ENCODE data around the gene OPCML.

OPCML gene

DNA sequence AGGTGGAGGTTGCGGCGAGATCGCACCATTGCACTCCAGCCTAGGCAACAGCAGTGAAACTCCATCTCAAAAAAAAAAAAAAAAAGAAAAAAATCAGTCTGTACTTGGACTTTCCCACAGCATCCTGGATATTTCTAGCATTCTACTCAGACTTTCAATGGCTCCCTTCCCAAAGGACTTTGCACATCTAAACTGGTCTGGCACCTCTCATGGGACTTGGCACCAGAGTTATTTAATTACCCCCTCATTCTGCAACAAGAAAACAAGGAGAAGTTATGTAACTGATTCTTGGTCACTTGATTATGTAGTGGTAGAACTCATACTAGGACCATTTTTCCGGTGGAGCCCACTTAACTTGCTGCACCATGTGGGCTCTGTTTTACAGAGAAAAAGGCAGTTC, 519.5 kb downstream of the OPCML start:
- no peak for DNase-seq

DNA sequence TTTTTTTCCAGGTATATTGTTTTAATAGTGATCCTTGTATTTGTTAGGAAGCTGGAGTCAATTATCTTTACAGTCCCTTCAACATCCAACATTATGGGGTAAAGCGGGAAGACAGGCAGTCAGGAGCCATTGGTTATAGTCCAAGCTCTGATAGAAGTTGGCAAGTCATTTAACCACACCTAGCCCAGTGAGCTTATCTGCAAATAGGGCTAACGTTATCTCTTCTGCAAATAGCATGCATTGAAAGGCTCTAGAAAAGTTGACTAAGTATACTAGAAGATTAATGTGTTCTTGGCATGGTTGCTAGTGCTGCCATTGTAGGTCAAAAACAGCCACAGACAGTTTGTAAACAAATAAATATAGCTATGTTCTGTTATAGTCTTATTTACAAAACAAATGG, 520.7 kb downstream of the OPCML start:
- DNase-seq = no peak

DNA sequence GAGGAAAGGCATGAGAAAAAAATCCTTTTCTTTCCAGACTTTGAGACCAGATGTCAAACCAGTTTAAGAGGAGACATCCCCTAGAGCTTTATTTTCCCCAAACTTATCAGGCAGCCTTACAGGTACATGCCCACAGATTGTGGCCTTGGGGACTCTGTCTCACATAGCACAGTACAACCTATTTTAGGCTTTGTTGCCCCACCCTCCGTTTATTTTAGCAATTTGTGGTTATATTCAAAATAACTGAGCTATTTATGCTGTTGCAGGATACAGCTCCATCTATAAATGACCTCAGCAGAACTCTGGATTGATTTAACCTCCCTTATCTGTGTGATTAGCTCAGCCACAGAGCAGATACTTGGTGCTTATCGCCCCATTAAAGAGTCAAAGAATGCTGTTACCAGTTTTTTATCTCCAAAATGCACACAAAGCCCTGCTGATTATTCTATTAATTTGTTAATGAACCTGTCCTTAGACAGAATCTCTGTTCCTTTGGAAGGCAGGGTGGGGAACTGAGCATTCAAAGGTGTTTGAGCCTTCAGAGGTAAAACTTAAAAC, 525.2 kb downstream of the OPCML start:
- no peak for DNase-seq

DNA sequence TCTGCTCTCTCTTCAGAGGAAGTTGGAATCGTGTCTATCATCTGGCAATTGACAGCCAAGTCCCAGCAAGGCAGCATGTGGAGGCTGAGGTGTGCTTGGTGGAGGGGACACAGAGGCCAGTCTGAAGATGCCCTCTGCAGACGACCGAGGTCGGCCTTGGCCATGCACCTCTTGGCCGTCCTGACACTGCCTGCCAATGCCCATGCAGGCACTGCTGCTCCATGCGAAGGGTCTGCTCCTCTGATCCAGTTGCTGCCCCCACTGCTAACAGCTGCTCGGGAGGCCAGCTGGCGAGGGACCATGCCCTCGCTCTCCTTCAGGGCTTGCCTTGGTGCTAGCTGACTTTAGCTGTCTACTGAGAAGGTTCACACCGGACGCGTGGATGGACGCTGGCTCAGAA, 527.9 kb downstream of the OPCML start:
- no peak for DNase-seq

DNA sequence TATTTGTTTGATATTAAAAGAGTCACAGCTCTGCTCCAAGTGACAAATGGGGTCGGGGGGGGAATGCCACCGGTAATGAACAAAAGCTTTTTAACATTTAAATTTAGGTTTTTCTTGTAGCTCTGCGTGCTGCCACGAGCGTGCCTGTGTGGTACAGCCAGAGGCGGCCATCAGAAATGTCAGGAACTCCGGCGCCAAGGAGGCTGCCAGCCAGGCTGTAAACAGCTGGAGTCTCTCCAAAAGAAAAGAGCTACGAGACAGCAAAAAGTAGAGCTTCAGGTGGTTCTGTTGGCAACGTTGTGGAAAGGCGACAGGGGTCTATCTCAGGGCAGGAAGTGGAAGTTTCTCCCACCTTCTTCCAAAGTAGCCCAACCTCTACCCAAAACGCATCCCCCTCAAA, 532.8 kb downstream of the OPCML start:
- no peak for DNase-seq

DNA sequence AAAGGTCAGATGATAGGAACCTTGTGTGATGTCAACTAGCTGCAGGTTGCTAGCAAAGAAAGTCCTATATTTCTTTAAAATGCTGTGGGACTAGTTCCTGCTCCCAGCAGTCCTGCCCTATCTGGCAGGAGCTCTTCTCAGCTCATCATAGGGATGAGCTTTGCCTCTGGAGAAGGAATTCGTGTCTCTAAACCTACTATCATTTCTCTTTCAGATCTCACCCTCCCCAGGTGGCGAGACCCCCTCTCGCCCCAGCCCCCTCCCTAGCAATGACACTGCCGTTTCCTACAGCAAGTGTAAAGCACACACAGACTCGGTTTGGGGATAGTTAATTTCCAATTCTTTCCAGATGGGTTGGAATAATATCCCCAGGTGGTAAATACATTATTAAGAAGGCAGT, 533.3 kb downstream of the OPCML start:
- no peak for DNase-seq

DNA sequence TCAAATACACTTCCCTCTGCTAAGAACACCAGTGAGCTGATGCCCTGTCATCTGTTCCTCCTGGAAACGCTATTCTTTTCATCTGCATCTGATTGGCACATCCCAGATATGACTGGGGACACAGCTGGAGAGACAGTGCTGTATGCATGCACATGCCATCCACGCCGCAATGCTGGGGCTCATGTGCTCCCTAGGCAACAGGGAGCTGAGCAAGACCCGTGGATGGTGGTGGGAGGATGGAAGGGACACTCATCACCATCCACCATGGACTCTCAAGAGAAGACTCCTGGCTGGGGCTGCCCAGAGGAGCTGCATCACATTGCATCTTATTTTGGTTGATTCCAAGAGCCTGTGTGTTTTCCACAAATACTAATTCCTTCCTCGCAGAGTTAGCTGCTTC, 534.9 kb downstream of the OPCML start:
- no peak for DNase-seq

DNA sequence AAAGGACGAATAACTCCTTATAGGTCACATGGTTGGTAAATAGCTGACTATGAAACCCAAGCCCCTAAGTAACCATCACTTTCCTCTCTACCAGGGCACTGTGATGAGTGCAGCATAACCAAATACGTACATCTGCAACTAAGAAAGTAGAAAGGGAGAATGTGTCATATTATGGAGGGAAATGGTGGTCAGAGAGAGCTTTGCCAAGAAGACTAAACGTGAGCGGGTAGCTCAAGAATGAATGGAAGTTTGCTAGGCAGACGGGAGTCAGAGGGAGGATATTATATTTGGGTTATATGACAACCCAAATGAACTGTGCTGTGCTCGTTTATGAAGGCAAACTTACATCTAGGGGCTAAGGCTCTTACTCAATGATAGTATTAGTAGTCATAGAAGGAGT, 537.3 kb downstream of the OPCML start:
- DNase-seq = no peak

DNA sequence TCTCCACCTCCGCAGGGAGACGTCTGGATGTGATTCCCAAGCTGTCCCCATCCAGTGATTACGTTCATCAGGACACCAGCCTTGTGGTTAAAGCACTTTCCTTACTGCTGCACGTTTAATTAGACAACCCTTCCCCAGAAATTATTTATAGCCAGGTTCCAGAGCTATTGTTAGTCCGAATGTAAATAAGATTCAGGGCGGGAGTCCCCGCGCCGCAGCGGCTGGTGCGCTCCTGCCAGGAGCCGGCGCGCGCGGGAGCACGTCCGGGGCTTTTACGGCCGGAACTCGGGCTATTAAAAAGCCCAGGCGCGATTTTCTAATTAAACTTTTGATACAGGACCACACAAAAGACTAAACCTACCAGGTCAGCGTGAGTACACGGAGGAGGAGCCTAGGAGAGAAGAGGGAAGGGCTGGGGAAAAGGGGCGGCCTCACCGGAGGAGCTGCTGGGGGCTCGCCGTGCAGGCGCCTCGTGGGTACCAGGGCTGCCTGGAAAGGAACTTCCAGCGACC, 538.3 kb downstream of the OPCML start:
- DNase-seq = no peak

DNA sequence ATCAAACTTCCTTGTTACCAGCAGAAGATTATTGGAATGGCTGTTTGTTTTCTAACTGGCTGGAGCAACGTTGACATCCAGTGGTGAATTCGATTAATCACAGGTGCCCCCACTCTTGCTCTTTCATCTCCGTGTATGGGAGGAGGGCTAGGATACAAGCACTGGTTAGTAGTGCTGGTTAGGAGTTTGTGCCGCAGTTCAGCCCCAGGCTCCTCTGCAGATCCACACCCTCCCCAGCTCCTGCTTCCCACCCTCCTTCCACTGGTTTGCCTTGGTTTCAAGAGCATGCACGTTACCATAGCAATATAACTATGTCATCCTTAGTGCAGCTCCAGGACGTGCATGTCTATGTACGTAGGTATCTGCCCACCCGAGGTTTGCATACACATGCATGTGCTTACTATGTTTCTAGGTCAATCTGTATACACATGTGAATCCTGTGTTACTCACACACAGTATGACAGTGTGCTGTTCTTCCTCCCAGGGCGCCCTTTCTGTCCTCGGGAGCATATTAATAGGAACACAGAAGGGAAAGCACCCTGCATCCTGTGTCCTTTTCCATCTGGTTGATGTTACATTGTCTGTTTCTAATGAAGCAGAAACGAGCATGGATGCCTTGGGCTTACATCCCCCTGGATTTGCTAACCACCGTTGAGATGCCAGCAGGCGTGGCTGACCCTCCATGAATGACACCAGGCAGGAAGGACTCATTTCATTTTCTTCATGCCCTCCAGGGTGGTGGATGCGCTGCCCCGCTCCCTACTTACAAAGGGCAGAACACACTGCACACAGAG, 539.3 kb downstream of the OPCML start:
- no peak for DNase-seq

DNA sequence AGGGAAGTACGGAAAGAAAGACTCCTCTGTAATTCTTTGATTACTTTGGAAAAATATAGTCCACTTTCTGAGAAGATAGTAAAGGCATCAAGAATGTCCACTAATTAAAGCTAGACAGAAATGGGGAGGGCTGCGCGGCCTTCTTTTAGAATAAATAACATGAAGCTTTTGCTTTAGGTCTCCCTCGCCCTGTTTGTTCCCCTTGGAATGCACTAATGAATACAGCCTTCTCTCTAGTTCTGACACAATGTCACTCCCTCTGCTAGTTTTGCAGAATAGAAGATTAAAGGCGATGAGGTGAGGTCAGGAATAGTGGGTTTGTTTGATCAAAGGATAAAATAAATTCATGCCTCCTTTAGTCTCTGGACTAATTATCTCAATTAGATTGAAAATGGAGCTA, 543.9 kb downstream of the OPCML start:
- DNase-seq = no peak

DNA sequence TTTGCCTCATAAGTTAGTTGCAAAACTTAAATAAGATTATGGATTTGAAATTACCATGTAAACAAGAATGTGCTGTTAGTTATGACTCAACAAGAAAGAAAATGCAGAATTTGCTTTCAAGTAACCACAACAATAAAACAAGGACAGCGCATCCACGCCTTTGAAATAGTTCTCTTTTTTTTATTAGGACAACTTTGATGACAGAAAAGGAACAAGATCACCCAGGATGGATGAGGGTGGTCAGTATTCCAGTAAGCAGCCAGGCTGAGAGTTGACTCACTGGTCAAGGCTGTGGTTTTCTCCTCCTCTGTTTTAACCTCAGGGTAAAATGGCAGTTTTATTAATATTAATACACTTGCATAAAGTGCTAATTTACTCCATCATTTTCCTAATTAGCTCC, 544.4 kb downstream of the OPCML start:
- no peak for DNase-seq

DNA sequence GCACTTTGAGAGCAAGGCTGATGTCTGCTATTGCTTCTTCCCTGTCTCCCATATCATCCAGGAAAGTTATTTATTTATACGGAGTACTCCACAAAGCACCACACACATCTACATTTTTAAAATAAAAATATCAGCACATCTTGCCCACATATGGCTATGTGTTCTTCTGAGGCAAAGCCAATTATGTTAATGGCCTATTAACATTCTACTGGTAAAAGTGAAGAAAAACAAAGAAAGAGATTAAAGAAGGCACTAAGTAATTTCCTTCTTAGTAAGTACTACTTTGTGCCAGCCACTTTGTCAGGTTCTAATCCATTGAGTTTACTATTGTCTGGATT, 548.7 kb downstream of the OPCML start:
- no peak for DNase-seq

DNA sequence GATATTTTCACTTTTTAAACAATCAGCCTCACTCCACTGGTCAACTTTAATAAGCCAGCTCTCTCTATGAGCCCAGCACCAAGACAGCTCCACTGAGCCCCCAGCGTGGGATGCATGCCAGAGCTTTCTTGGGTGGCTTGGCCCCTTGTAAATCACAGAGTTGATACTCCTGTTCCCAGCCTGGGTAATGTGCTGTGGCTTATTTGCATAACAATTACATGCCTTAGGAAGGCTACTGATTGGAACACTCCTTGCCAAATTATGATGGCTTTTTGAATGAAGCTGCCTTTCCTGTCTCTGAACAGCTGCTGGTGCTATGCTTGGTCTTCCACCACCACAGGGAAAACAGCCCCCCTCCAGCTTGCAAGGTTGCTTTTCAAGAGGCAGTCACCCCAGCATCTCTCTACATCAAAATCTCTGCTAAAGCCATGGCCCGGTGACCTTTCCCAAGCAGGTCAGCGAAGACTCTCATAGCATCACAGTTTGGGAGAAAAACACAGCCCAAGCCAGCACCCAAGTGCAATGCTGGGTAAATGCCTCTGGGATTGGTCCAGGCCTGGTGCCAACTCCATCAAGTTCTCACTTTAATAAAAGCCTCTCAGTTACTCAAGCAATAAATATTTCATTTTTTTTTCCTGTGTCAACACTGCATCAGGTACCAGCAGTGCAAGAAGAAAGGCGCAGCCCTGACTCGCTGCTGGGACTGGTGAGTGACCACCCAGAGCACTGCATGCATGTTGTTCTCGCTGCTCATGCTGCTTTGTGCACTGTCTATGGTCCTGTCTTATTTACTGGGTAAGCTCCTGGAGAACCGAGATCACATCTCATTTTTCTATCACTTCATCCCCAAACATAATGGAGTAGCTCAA, 549.3 kb downstream of the OPCML start:
- no peak for DNase-seq

DNA sequence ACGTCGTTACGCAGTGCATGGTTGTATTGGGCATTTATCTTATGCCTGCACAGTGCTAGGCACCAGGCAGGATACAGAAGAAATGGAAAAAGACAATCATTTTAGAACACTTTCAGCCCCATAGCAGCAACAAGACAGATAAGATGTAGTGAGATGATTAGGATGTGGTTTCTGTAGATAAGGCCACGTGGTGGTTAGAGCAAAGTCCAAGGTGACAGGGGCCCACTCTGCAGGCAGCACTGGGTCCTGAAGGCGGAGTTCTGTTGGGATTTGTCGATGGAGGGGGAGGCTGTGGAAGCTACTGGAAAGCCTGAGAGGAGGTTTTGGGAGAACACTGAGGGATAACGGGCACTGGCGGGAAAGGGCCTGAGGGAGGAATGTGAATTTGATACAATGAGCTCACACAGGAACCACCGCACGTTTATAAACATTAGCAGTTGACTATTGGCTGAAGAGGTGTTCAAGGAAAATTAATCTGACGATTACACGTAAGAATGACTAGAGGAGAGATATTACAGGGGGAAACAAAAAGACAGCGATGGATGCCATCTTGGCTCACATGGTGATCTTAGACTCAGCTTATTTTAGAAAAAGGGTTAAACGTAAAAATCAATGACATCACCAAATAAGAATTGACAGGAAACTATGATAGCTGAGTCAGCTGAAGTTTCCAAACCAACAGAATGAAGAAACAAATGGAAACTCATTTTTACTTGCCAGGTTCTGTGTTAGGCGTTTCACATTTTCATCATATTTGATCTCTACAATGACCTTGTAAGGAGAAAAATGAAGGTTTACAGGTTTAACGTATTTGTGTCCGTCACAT, 551.0 kb downstream of the OPCML start:
- DNase-seq = no peak

DNA sequence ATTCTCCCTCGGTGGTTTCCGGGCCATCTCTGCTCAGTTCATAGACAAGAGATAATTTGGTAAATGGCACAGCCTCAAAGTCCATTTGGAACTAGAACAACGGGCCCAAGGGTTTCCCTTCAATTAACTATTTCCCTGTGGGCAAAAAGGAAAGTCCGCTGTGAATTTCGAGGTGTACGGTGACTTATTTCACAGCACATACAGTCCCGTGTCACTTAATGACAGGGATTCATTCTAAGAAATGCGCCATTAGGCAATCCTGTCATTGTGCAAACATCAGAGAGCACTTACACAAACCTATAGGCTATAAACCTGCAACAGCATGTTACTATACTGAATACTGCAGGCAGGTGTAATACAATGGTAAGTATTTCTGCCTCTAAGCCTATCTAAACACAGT, 551.6 kb downstream of the OPCML start:
- no peak for DNase-seq

DNA sequence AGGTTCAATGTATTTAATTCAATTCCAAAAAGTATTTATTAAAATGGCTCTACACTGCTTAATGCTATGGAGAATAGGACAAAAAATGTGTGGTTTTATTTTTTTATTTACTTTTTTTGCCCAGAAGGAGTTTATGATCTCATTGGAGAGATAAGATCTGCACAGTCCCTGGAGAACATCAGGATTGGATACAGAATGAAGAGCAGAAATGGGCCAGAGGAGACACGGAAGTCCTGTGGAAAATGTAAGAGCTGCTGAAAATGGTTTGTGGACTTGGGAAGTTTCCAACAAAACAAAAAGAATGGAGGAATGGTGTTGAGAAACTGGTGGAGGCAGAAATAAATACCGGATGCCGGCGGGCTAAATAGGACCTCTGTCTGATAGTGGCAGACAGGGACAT, 554.6 kb downstream of the OPCML start:
- no peak for DNase-seq

DNA sequence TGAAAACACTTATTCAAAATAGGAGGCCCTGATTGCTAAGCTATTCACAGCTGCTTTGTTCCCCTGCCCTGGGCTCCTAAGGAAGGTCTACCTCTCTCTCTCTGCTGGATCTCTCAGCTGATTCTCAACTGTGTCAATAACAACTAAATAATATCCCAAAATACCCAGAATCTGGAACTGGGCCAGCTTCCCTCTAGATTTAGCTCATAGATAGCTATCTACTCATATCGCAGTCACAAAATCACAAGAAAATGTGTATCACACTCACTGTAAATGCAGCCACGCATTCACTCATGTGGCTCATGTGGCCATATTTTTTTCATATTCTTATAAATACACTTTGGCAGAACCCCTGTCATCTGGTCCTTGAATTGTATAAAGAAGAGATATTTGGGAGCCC, 555.1 kb downstream of the OPCML start:
- DNase-seq = no peak

DNA sequence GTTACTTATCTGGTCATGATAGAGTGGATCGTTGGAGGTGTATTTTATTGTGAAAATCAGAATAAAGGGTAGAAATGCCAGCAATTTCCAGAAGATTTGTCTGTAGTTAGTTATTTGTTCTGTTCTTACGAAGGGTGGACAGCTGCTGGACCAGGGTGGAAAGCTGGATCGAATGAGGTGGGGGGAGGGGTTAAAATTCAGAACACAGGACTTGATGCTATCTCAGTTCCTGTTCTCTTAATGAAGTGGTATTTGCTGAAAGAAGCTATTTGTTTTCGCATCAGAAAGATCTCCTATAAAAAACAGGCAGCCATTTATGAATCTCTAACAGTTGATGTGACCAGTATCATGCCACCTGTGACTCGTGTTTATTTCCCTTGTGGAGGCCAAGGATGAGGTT, 556.2 kb downstream of the OPCML start:
- no peak for DNase-seq

DNA sequence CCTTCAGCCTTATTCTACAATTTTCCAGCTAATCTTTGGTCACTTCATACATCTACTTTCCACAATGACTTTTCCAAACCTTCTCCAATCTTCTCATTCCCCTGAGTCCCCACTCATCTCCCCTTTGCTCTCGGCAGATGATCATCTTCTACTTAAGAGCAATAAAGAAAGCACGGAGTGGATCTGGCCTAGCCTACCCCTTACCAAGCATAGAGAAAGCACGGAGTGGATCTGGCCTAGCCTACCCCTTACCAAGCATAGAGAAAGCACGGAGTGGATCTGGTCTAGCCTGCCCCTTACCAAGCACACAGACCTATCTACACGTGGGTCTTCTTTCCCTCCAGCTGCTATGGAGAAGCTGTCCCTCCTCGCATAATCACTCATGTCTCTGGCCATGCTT, 558.6 kb downstream of the OPCML start:
- DNase-seq = no peak

DNA sequence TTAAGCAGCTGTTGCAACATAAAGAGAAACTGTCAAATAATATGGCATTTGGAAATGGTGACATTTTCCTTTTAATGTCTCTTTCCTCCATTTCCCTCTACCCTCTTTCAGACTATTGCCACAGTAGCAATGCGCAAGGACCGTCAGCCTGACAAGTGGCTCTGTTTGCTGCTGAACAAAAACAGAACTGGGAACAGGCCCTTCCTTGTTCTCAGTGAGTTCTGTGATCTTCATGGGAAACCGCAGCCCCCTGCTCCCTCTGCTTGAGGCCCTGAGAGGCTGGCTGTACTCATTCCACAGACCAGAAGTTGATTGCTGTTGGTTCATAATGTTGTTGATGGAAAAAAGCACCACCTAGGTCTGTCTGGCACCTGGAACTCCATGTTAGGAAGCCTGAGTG, 559.7 kb downstream of the OPCML start:
- no peak for DNase-seq

DNA sequence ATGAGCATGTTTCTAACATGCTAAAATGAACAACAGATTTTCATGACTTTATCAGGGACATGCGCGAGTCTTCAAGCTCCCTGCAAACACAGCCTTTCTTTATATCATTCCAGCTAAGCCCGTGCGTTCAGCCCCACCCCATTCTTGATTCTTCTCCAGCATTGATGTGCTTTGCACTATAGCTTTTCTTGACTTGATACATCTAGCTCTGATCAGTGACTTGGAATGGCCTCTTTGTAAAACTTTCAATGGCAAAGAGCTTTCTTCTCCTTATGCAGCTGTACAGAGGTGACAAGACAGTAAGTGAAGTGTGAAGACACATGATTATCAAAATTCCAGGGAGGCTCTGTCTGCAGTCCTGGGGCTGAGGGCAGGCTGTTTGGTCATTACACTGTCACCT, 561.0 kb downstream of the OPCML start:
- no peak for DNase-seq

DNA sequence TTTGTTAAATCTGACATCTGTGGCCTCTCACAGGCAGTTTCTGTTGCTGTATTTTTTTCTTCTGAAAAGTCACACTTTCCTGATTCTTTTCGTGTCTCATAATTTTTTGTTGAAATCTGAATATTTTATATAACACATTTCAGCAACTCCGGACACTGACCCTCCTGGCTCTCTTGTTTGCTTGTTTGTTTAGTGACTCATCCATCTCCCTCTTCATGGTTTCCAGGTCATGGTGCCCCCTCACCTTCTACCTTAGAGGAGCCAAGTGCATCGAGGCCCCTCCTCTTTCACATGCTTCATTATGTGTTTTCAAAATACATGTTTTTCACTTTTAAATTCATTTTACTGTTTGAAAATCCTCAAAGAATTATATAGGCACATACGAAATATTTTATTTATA, 562.4 kb downstream of the OPCML start:
- no peak for DNase-seq

Measured in NCI-H446 (cell line).